Panc1 (cell line): ENCODE data around the gene SHISAL1. TPM values are rescaled to one million over a fixed set of nuclear protein-coding genes. Genes with fewer than 3 reads are reported as not detected.

ENCODE experiments used
- ATAC-seq: fragments of 200-7000 bp; cut with Tn5 transposase; 2 replicates; pipeline ENCODE4 v1.9.1; 2020; ENCODE audit warnings: mild to moderate bottlenecking, moderate library complexity
- BruUV-seq: library from RNA; stranded (reverse); fragments of 400-500 nt; replicated peaks from 2 replicates; lab custom pipeline; 2021; lab: Mats Ljungman, UMichigan
- CTCF ChIA-PET: fragments of 300-600 bp; sonication (Branson Sonifier 250); formaldehyde crosslinking; loops from one replicate; lab custom pipeline; 2022; ENCODE audit warnings: antibody characterized with exemption; lab: Charles Lee
- POLR2A ChIA-PET: fragments of 300-600 bp; sonication (Branson Sonifier 250); formaldehyde crosslinking; loops from one replicate; lab custom pipeline; 2022; ENCODE audit warnings: antibody characterized with exemption; lab: Charles Lee
- DNase-seq: peaks from one replicate; pipeline ENCODE4 v3.0.0-alpha.2; 2010; ENCODE audit warnings: low read depth, low spot score
- H3K27ac ChIP-seq: 2 replicates; pipeline ENCODE4 v1.5.1; 2011; ENCODE audit warnings: mild to moderate bottlenecking, low read length, inconsistent platforms
- H3K27me3 ChIP-seq: fragments of 200-500 bp; sonication (Bioruptor generic); 2 replicates; pipeline ENCODE4 v1.6.0; 2014; ENCODE audit warnings: low read length, inconsistent platforms; ENCODE audit not compliant: control insufficient read depth, insufficient read depth
- H3K36me3 ChIP-seq: fragments of 200-500 bp; sonication (Bioruptor generic); 2 replicates; pipeline ENCODE4 v1.5.1; 2014; ENCODE audit warnings: inconsistent platforms, mild to moderate bottlenecking, low read length, moderate library complexity; ENCODE audit not compliant: control insufficient read depth, insufficient read depth
- H3K4me1 ChIP-seq: 2 replicates; pipeline ENCODE4 v1.5.1; 2011; ENCODE audit warnings: inconsistent platforms, mild to moderate bottlenecking, low read length, moderate library complexity; ENCODE audit not compliant: control insufficient read depth, insufficient read depth
- H3K4me3 ChIP-seq, 2 experiments: 2 replicates each; pipeline ENCODE4 v1.5.1; 2011 to 2012; ENCODE audit warnings: low read depth in 2 of 2, low read length in 2 of 2, mild to moderate bottlenecking in 2 of 2, inconsistent platforms in 1 of 2, moderate library complexity in 1 of 2
- H3K9me3 ChIP-seq: fragments of 200-500 bp; sonication (Bioruptor generic); 2 replicates; pipeline ENCODE4 v1.5.1; 2014; ENCODE audit warnings: low read depth, mild to moderate bottlenecking, inconsistent platforms, low read length, moderate library complexity; ENCODE audit not compliant: control insufficient read depth, insufficient read depth
- POLR2AphosphoS5 ChIP-seq: IDR thresholded peaks from 2 replicates; pipeline ENCODE4 v1.6.1; 2012; ENCODE audit warnings: mild to moderate bottlenecking, low read depth, low read length, moderate library complexity
- SIN3A ChIP-seq: IDR thresholded peaks from 2 replicates; pipeline ENCODE4 v1.6.1; 2012; ENCODE audit warnings: low read depth, mild to moderate bottlenecking, low read length, moderate library complexity, borderline replicate concordance; ENCODE audit not compliant: insufficient read depth
- TCF7L2 ChIP-seq: IDR thresholded peaks from 2 replicates; pipeline ENCODE4 v1.6.1; 2011; ENCODE audit warnings: mild to moderate bottlenecking, low read depth, low read length, inconsistent platforms
- in situ Hi-C: cut with HindIII; loops from 2 replicates; pipeline ENCODE4 v1.10.0; 2016; ENCODE audit warnings: low sequenced_read_pairs, low pct_unique_long_range_greater_than_20kb
- intact Hi-C: fragments of 100-400 bp; cut with micrococcal nuclease; formaldehyde crosslinking; loops from one replicate; pipeline ENCODE4 v1.10.0; 2022; ENCODE audit not compliant: unreplicated experiment
- total RNA-seq: library from RNA; stranded (reverse); gene quantifications from one replicate; pipeline ENCODE4 v1.2.1, GENCODE V29; 2021; ENCODE audit not compliant: unreplicated experiment
- TF ChIP-seq, protein P1 (sequence below), 2 experiments: IDR thresholded peaks; 2 replicates each; pipeline ENCODE4 v1.6.1; 2011 to 2012; ENCODE audit warnings: low read depth in 2 of 2, control low read depth in 1 of 2, low read length in 1 of 2, mild to moderate bottlenecking in 1 of 2, moderate library complexity in 1 of 2; ENCODE audit not compliant: insufficient read depth in 1 of 2
- TF ChIP-seq, protein P2 (sequence below): fragments of 450-650 bp; IDR thresholded peaks from 2 replicates; pipeline ENCODE4 v1.5.1; 2017; ENCODE audit warnings: mild to moderate bottlenecking

The SHISAL1 gene
- total RNA-seq, 1 experiment from 2014 or later, result 1.2 TPM

DNA sequence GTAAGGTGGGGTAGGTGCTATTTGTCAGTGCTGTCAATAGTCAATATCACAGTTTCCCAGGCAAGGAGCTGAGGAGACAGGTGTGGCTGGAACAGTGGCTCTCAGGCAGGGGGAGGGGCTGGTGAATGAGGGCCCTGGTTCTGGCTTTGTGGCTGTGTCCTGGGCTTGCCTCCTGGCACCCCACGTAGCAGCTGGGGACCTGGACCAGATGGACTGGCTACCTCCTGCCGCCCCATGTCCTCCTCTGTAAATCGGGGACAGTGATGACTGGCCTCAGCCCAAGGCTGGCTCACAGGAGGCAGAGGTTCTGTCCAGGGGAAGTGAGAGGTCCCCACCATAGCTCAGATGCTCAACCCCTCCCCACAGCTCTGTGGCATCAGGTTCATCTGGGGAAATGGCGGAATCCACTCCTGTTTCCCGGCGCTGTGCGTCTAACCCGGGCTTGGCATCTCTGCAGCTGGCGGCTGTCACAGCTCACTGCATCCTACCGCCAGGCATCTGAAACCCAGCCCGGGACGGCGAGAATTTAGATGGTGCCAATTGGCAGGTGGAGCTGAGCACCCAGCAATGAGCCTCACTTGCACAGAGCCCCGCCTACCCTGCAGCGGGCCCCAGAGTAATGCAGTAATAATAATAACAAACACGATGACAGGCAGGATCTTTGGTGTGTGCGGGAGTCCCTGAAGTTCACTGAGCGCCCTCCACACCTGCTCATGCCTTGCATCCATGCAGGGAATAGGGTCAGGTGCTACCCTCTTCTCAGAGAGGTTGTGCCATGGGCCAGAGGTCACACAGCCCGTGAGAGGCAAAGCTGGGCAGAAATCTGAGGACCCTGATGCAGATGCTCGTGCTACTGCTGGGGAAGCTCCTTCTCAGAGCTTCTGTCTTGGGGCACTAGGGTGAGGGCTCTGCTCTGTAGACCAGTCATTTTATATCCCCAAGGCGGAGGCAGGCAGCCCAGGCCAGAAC is 27.8 kb upstream of the SHISAL1 start:
- no peak for DNase-seq
- in situ Hi-C loops, result no loop called here

DNA sequence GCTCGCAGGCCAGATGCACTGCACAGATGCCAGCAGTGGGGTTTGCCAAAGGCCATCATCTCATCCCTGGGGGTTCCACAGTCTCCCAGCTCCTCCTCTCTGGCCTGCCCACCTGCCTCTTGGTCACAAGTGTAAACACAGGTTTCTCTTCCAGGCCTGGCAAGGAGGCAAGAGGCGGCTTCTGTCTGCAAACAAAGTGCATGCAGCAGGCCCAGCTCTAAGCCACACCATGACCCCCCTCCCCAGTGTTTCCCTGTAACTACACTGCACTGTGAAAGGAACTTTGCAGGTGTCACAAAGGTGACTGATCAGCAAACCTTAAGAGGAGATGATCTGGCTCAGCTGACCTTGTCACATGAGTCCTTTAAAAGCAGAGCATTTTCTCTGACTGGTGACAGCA is 26.2 kb upstream of the SHISAL1 start:
- DNase-seq (no peak), ATAC-seq (no peak)
- H3K9me3 ChIP-seq, result no peaks in the 10 kb centered on the region
- ChIA-PET CTCF (no interaction called here), POLR2A (no interaction called here)
- TF ChIP-seq TCF7L2 (no peak), SIN3A (no peak), POLR2AphosphoS5 (no peak)
- TF ChIP-seq, protein P1, sequence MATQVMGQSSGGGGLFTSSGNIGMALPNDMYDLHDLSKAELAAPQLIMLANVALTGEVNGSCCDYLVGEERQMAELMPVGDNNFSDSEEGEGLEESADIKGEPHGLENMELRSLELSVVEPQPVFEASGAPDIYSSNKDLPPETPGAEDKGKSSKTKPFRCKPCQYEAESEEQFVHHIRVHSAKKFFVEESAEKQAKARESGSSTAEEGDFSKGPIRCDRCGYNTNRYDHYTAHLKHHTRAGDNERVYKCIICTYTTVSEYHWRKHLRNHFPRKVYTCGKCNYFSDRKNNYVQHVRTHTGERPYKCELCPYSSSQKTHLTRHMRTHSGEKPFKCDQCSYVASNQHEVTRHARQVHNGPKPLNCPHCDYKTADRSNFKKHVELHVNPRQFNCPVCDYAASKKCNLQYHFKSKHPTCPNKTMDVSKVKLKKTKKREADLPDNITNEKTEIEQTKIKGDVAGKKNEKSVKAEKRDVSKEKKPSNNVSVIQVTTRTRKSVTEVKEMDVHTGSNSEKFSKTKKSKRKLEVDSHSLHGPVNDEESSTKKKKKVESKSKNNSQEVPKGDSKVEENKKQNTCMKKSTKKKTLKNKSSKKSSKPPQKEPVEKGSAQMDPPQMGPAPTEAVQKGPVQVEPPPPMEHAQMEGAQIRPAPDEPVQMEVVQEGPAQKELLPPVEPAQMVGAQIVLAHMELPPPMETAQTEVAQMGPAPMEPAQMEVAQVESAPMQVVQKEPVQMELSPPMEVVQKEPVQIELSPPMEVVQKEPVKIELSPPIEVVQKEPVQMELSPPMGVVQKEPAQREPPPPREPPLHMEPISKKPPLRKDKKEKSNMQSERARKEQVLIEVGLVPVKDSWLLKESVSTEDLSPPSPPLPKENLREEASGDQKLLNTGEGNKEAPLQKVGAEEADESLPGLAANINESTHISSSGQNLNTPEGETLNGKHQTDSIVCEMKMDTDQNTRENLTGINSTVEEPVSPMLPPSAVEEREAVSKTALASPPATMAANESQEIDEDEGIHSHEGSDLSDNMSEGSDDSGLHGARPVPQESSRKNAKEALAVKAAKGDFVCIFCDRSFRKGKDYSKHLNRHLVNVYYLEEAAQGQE (IDR thresholded peaks at IDR 0.05; ENCODE audit: insufficient read depth in 1 of 2, low read depth in 2 of 2, low read length in 1 of 2), result no peak
- H3K36me3 ChIP-seq, result no peaks in the 10 kb centered on the region
- no peaks in the 10 kb centered on the region for H3K27me3 ChIP-seq
- peaks cover 4% of the 10 kb centered on the region for H3K4me1 ChIP-seq
- H3K4me3 ChIP-seq, result no peak overlapping the region
- no TSS peak for BruUV-seq
- in situ Hi-C loops (no loop called here), intact Hi-C loops (no loop called here)
- H3K27ac ChIP-seq, result no peak overlapping the region

More for the DNA sequence above, 27.8 kb upstream of the SHISAL1 start:
- H3K4me1 ChIP-seq, result peaks cover 4% of the 10 kb centered on the region
- ATAC-seq, result no peak
- H3K27me3 ChIP-seq, result no peaks in the 10 kb centered on the region
- H3K4me3 ChIP-seq, result no peak overlapping the region
- no peak overlapping the region for H3K27ac ChIP-seq
- BruUV-seq, result no TSS peak
- TF ChIP-seq POLR2AphosphoS5 (no peak), TCF7L2 (no peak), SIN3A (no peak)
- TF ChIP-seq, protein P2, sequence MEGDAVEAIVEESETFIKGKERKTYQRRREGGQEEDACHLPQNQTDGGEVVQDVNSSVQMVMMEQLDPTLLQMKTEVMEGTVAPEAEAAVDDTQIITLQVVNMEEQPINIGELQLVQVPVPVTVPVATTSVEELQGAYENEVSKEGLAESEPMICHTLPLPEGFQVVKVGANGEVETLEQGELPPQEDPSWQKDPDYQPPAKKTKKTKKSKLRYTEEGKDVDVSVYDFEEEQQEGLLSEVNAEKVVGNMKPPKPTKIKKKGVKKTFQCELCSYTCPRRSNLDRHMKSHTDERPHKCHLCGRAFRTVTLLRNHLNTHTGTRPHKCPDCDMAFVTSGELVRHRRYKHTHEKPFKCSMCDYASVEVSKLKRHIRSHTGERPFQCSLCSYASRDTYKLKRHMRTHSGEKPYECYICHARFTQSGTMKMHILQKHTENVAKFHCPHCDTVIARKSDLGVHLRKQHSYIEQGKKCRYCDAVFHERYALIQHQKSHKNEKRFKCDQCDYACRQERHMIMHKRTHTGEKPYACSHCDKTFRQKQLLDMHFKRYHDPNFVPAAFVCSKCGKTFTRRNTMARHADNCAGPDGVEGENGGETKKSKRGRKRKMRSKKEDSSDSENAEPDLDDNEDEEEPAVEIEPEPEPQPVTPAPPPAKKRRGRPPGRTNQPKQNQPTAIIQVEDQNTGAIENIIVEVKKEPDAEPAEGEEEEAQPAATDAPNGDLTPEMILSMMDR, result no peak
- TF ChIP-seq, protein P1 (IDR thresholded peaks at IDR 0.05; ENCODE audit: insufficient read depth in 1 of 2, low read depth in 2 of 2, low read length in 1 of 2), result no peak
- ChIA-PET POLR2A (no interaction called here), CTCF (no interaction called here)
- no peaks in the 10 kb centered on the region for H3K9me3 ChIP-seq
- no peaks in the 10 kb centered on the region for H3K36me3 ChIP-seq
- intact Hi-C loops, result loop anchor here (10.0 kb wide), 1 partner anchor 284 kb away; no protein-coding TSS in a partner anchor
